ENCODE results near the gene TTLL6. TPM values are rescaled to one million over a fixed set of nuclear protein-coding genes. Genes with fewer than 3 reads are reported as not detected.

TTLL6 gene
- polyA plus RNA-seq, 3 donors: 0.34 to 0.52 (median 0.40) TPM

DNA sequence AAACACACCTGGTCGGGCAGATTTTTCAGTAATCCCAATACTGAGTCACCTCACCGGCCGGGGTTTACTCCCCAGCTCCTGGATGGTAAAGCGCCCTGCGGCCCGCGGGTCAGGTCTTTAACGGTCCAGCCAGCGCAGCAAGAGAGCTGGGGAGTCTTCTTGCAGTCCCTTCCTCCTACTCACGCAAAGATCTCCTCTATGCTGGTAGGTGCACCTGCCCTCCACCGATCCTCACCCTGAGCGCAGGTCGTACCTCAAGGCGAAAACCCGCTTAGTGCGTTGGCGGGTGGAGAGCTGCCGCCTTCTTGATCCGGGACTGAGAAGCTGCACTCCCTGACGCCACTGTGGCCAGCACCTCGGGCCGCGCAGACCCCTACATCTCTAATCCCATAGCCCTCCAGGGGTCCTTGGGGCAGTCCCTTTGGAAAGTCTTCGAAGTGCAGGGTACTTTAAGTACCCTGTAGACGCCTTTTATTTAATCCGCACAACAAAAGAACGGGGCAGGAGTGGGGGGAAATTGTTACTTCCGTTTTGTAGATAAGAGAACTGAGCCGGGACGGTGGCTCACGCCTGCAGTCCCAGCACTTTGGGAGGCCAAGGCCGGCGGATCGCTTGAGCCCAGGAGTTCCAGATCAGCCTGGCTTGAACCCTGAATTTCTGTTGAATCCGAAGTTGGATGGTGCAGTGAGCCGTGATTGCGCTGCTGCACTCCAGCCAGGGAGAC lies 78.1 kb downstream of the TTLL6 start:
- no peak for DNase-seq

DNA sequence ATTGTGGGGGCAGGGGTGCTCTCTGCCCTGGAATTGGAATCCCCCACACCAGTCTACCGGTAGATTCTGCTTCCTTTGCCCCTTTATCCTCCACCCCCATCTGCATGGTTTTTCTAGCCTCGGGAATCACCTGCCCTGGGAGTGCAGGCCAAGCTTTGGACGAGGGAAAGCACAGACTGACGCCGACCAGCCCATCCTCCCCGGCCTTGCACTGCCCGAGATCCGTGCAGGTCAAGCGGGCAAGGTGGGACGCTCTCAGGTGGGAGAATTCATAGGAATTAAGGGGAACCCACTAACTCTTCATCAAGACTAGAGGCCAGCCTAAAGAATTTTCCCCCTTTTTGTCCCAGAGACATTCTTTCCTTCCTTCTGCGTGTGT lies 78.6 kb downstream of the TTLL6 start:
- no peak for DNase-seq

DNA sequence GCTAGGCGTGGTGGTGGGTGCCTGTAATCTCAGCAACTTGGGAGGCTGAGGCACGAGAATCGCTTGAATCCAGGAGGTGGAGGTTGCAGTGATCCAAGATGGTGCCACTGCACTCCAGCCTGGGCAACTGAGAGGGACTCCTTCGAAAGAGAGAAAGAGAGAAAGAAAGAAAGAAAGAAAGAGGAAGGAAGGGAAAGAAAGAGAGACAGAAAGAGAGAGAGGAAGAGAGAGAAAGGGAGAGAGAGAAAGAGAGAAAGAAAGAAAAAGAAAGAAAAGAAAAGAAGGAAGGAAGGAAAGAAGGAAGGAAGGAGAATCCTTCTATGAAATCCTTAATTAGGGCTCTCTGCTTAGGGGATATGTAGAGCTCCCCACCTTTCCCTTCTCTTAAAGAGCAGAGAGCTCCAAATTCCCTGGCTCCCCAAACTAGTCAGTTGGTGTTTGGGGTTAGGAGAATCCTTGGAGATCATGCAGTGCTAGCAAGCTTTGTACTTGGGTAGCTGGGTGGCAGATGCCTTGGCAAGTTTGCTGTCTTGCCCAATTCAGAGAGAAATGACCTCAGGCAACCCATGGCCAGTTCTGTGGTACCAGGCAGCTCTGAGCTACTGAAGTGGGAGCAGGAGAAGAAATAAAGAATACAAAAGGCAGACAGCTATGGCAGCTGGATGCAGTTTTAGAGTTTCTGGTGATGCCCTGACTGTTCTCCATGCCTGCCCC lies 79.5 kb downstream of the TTLL6 start:
- no peak for DNase-seq

DNA sequence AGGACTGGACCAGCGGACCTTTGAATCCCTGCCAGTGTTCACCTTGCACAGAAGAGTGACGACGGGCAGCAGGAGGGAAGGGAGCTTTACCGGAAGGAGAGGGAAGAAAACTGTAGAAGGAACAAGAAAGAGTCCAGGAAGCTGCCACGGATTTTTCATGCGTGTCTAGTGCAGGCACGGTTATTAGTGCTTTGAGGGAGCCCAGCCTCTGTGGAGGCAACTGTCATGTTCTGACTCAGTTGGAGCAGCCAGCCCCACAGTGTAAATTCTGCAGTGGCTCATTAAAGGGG lies 82.0 kb downstream of the TTLL6 start:
- no peak for DNase-seq

DNA sequence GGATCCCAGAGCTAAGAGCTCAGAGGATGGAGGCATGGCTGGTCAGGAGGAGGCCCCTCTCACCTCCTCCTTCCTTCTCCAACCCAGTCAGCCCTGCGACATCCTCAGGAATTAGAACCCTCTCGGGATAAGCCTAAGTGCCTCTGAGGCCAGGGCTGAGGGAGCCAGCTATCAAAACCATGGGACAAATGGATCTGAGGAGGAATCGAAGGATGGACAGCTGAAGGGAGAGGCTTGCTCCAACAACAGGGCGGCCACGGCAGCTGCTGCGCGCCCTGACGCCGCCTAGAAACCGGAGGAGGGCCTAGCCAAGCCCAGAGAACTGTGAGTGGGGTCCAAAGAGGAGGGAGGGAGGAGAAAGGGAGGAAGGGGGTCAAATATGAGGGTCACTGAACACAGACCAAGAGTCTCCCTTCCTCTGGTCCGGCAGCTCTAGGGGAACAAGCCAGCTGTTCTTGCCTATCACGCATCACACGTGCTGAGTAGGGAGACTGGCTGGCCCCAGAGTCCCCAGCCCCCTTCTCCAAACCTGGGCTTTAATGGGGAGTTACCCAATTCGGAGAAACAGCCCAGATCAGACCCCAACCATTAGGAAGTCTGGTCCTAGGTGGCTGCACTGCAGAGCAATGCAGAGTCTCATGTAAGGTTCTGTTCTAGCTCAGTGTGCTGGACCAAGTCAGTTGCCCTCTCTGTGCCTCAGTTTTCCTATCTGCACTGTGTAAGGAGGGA lies 82.5 kb downstream of the TTLL6 start:
- DNase-seq: no peak

DNA sequence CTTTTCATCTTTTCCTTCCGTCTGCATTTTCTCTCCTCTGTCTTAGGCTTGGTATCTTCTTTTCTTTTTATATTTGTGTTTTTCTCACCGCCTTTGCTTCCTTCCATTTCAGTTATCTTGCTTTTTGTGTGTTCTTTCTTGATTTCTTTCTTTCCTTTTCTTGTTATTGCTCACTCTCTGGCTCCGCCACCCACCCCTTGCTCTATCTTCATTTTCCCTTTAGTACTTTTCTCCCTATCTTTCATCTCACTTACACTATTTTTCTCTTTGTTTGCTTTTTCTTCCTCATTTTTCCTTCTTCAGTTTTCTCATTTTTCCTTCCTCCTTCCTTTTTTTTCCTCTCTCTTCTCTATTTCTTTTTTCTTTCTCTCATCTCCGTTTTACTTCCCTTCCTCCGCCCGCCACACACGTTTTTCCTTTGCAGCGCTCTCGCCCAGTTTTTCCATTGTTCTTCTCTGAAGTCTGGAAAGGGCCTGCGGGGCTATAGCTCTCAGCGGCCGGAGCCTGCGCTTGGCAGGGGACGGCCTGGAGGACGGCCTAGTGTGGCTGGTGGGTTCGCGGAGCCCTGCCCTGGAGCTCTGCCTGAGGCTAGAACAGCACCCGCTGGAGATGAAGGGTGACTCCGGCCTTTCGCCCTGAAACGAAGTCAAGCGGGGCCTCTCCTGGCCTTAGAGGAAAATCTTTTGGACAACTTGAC lies 83.2 kb downstream of the TTLL6 start:
- DNase-seq: no peak

DNA sequence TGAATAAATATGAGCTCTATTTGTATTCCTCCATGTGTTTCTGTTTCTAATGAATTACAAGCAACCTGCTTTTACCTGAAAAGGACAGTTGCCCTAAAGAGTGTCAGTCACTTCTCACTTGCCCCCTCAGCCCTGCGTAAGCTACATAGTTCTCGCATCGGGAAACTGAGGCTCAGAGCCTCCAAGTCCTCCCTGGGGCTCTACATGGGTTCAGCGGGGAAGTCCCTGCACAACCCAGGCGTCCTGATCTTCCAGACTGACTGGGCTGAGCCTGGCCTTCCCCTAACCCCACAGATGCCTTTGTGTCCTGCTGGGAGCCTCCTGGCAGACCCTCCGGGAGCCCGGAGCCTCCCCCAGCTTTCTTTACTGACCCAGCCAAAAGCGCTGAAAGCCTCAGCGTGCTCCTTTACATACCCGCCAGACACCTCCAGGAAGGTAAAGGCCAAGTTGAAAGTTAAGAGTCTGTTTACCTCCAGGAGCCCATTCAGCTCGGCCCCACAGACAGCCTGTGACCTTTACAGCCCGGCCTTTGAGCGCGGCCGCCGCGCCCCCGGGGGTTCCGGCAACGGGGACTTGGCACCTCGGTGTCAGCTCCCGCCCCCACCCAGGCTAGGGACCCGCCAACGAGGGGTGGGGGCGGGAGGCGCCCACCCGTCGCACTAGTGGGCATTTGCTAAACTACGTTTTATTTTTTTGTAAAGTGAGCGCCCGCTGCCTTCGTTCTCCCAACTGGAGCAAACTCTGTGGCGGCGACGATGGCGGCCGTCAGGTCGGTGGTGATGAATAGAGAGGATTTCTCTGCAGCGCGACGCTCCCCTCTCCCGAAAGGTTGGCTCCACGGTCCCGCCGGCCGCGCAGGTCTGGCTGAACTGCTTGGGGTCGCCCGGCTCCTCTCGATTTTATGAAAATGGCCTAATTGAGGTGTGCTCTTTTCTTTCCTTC lies 84.1 kb downstream of the TTLL6 start:
- DNase-seq: no peak

DNA sequence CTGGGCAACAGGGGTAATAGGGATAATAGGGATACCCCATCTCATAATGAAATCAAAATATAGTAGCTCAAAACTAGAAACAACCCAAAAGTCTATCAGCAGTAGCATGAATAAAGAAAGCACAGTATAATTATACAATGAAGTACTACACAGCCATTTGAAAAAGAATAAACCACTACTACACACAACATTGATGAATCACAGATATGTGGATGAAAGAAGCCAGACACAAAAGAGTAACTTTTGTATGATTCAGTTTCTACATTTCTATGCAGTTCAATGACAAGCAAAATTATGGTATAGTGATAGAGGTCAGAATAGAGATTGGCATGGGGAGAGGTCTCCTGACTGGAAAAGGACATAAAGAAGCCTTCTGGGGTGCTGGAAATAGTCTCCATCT lies 85.7 kb downstream of the TTLL6 start:
- DNase-seq: no peak

DNA sequence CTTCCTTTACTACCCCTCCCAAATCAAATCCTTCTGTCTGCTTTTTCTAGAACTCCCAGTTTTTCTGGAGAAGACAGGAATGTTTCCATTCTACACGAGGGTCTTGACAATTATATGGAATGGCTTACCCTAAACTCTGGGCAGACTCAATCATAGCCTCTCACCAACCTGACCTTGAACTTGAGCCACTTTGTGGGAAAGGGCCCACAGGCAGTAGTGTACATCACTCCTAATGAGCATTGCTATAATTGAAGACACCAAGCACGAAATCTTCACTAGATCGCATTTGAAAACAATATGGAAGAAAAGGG lies 86.8 kb downstream of the TTLL6 start:
- no peak for DNase-seq

DNA sequence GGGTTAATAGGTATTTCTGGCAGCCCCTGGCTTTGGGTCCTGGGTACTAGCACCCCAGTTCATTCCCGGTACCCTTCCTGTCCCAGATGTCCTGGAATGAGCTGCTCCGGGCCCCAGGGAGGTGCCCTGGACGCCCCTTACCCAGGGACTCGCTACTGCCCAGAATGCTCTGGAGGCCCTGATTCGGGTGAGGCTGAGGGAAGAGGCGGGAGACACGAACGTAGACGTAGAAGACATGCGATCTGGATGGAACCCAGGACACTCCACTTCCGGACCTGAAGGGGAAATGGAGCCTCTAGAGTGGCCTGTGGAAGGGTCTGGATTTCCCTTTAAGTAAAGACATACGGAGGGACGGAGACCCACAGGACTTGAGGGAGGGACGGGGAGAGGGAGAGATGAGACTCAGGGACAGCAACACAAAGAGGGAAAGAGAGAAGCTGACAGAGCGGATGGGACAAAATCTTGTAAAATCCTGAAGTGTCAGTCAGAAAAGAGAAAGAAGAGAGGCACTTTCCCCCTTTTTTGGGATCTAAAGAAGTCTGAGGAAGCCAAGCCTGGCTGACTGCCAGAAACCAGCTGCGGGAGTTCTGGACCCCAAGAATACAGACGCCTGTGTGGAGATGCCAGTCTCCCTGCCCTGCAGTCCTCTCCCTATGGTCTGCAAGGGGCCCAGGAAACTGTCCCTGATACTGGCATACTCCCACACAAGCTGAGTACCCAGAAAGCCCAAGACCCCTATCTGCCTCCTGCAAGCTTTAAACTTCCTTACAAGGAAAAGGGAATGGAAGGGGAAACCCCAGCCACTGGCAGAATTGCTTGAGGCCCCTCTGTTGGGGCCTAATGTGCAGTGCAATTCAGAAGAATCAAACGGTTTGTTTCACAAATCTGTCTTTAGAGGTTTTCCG lies 87.4 kb downstream of the TTLL6 start:
- no peak for DNase-seq

DNA sequence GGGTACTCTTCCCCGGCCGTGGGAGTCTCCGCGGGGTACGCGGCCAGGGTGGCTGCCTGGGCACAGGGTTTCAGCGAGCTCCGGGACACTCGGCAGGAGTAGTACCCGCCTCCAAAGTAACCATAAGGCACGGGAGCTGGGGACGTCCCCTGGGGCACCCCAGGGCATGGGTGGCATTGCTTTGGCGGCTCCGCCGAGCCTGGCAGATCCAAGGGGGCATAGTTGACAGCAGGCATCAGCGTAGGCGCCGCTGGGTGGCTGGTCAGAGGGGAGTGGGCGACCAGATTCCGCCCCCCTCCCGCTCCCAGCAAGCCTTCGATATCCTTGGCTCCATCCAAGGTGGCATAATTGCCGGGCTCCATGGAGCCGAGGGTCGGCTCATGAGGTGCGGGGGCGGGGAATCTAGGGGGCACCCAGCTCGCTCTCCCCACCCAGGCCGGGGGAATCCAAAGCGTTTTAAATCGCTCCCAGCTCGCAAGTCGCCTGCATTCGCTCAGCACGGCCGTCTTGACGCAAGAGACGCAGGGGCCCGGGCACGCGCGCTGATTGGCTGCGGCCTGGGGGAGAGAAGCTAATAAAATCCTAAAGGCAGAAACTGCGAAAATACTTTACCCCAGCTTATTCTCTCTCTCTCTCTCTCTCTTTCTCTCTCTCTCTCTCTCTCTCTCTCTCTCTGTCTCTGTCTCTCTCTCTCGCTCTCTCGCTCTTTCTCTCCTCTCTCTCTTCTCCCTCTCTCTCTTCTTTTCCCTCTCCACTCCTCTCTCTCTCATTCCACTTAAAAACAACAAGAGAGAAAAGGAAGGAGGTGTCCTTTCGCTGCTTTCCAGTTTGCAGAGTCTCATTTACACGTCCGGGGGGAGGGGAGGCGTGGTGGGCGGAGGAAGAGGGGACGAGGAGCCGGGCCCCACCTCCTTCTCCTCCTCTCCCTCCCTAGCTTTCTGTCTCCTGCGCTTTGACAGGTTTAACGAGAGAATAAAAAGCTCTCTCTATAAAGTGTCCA lies 88.5 kb downstream of the TTLL6 start, which contains the start of gene HOXB13:
TSS of gene HOXB13 (minus strand) at position 519 of the 1,000 bp plus-strand sequence. CDS start at position 362, 157 bp downstream.
- no peak for DNase-seq

DNA sequence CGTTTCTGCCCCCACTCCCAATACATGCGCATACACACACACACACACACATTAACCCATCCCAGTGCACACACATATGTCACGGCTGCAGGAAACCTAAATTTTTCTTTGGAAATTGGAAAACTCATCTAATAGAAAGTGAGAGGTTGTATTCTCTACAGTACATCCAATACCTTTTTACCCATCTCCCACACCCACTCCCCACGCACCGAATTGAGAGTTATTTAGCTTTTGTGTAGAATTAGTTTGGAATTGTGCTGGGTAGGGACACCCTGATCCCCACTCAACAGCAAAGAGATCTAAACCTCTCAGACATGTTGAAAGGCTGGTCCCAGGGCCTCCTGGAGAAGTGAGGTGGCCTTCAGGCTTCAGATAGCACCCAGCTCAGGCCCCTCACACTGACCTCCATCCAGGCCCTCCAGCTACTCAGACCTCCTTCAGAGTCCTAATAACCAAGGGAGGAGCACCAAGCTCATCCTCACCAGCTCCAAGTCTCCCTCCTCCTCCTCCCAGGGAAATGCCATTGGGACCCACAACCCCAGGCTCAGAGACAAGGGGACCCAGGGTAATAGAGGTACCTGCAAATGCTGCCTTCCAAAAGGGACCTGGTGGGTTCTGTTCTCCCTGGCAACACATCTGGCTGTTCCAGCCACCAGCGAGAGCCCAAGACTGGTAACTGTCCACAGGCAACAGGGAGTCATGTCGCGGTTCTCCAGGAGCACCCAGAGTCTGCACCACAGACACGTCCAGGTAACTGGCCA lies 89.4 kb downstream of the TTLL6 start:
- DNase-seq: no peak

DNA sequence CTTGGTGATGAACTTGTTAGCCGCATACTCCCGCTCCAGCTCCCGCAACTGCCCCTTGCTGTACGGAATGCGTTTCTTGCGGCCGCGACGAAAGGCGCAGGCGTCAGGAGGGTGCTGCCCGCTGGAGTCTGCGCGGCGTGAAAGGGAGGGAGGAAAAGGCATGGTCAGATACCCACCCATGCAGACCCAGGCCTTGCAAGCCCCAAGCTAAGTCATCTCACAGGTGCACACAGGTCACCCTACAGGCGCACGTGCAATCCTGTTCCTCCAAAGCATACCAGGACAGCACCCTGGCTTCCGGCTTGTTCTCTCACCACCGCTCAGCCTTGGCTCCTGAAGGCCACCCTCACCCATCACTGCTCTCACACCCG lies 90.1 kb downstream of the TTLL6 start:
- no peak for DNase-seq

DNA sequence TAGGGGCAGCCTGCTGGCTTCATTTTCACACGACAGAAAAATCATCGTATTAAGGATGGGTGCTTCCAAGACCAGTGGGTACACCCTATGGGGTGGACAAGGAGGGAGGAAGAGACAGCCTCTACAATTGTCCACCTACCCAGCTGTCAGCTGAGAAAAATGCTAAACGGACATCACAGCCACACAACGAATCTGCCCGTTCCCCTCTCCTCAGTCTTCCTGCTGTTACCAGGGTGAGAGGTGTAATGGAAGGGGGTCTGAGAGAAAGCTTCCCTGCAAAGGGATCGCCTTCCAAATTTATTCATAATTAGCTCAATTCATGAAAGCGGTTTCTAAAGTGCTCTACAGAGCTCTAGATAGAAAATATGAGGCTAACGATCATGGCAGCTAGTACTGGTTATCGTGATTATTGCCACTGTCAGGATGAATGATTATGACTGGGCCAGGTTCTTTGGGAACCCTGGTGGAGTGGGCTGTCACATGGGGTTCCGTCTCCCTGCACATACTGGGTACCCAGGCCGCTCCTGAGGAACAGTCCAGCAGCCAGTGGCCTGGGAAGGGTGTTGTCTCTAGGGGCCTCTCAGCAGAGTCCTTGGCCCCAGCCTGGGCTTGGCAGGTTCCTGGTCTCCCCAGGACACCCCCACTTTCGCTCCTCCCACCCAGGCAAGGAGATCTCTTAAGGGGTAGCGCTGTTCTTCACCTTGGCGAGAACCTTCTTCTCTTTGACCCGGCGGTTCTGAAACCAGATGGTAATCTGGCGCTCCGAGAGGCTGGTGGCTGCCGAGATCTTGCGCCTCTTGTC lies 90.7 kb downstream of the TTLL6 start:
- no peak for DNase-seq

DNA sequence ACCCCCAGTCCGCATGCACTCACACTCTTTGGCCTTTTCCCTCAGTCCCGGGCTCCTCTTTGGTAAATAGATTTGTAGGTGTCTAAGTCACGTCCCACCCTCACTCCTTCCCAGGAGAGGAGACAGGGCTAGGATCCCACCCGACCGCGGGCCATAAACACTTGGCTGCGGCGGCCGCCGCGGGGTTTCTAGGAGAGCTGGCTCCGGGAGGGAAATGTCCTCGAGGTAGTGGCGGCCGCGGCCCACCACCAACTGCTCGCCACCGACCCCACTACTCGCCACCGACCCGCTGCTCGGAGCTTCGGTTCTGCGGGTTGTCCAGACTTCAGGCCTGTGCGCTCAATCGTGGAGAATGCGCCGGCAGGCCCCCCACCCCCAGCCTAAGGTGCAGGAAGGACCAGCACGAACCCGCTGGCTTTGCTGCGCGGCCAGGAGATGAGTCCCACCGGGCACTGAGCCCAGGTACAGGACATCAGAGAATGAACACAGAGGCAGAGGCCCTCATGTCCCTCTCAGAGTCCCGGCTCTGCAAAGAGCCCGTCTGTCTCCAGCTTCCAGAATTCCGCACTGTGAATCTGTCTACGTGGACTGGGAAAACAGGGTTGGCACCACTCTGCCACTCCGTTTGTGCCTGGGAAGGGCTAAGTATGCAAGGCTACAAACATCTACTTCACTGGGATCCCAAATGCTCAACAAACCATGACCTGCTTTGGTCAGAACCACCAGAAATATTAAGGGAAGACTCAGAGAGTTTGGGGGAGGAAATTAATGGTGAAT lies 91.6 kb downstream of the TTLL6 start:
- no peak for DNase-seq

DNA sequence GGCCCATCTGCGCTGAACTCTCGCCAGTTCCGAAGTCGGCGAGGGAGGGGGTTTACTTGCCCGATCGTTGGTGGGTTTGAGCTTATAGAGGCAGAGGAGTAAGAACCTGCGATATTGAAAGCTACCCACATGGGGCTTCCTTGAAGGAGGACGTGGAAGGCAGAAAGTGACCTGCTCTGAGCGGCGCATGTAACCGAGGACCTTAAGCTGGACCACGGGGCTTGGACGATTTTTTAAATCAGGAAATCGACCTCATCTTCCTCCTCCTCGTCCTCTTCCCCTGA lies 92.1 kb downstream of the TTLL6 start:
- DNase-seq: no peak

All from renal pelvis (tissue), 4 donors.